PC-3 (cell line): ENCODE measurements around the gene SH2D3C. TPM values are rescaled to one million over a fixed set of nuclear protein-coding genes. Genes with fewer than 3 reads are reported as not detected.

Source experiments
- ATAC-seq: fragments of 200-7000 bp; cut with Tn5 transposase; 2 replicates; pipeline ENCODE4 v1.9.1; 2020; ENCODE audit warnings: mild to moderate bottlenecking, moderate library complexity
- BruUV-seq: library from RNA; stranded (reverse); fragments of 400-500 nt; replicated peaks from 2 replicates; lab custom pipeline; 2021; lab: Mats Ljungman, UMichigan
- CTCF ChIA-PET: fragments of 300-600 bp; sonication (Branson Sonifier 250); formaldehyde crosslinking; loops from one replicate; lab custom pipeline; 2022; ENCODE audit warnings: antibody characterized with exemption; lab: Charles Lee
- POLR2A ChIA-PET: fragments of 300-600 bp; sonication (Branson Sonifier 250); formaldehyde crosslinking; loops from one replicate; lab custom pipeline; 2022; ENCODE audit warnings: antibody characterized with exemption; ENCODE audit not compliant: unreplicated experiment; lab: Charles Lee
- DNase-seq: peaks from one replicate; pipeline ENCODE4 v3.0.0-alpha.2; 2015
- H2AFZ ChIP-seq: fragments of 300-600 bp; sonication (generic); 2 replicates; pipeline ENCODE4 v1.6.0; 2016; ENCODE audit warnings: antibody characterized with exemption, low read length
- H3F3A ChIP-seq: fragments of 300-600 bp; sonication (generic); one replicate; pipeline ENCODE4 v1.6.0; 2017; ENCODE audit warnings: antibody characterized with exemption, low read length, control low read depth, mild to moderate bottlenecking; ENCODE audit not compliant: unreplicated experiment
- H3K27ac ChIP-seq: fragments of 300-600 bp; sonication (generic); 2 replicates; pipeline ENCODE4 v1.5.1; 2016; ENCODE audit warnings: mild to moderate bottlenecking, low read length
- H3K27me3 ChIP-seq: fragments of 300-600 bp; sonication (generic); 2 replicates; pipeline ENCODE4 v1.6.1; 2016; ENCODE audit warnings: low read length, mixed read lengths
- H3K36me3 ChIP-seq: fragments of 300-600 bp; sonication (generic); 2 replicates; pipeline ENCODE4 v1.6.1; 2016; ENCODE audit warnings: low read depth, mixed run types, low read length, mixed read lengths
- H3K4me1 ChIP-seq: fragments of 300-600 bp; sonication (generic); 2 replicates; pipeline ENCODE4 v1.5.1; 2016; ENCODE audit warnings: low read length; ENCODE audit not compliant: insufficient read depth
- H3K4me2 ChIP-seq: fragments of 300-600 bp; sonication (generic); 2 replicates; pipeline ENCODE4 v1.6.0; 2016; ENCODE audit warnings: low read length
- H3K4me3 ChIP-seq: fragments of 300-600 bp; sonication (generic); 2 replicates; pipeline ENCODE4 v1.5.1; 2016; ENCODE audit warnings: mild to moderate bottlenecking, low read length, mixed read lengths
- H3K79me2 ChIP-seq: fragments of 300-600 bp; sonication (generic); 2 replicates; pipeline ENCODE4 v1.6.1; 2017; ENCODE audit warnings: low read length, mixed read lengths
- H3K9ac ChIP-seq: fragments of 300-600 bp; sonication (generic); 2 replicates; pipeline ENCODE4 v1.6.0; 2016; ENCODE audit warnings: mild to moderate bottlenecking, low read length
- H3K9me2 ChIP-seq: fragments of 300-600 bp; sonication (generic); replicated peaks from 2 replicates; pipeline ENCODE4 v1.6.1; 2016; ENCODE audit warnings: mixed run types, low read length, mixed read lengths
- H3K9me3 ChIP-seq: fragments of 300-600 bp; sonication (generic); 2 replicates; pipeline ENCODE4 v1.6.1; 2016; ENCODE audit warnings: low read length, mixed read lengths
- H4K20me1 ChIP-seq: fragments of 300-600 bp; sonication (generic); 2 replicates; pipeline ENCODE4 v1.6.1; 2016; ENCODE audit warnings: low read length, mixed read lengths
- EZH2 ChIP-seq: fragments of 300-600 bp; sonication (generic); IDR thresholded peaks from one replicate; pipeline ENCODE4 v1.6.1; 2017; ENCODE audit warnings: antibody characterized with exemption, mild to moderate bottlenecking, low read length; ENCODE audit not compliant: unreplicated experiment
- EZH2phosphoT487 ChIP-seq: fragments of 300-600 bp; sonication (generic); IDR thresholded peaks from 2 replicates; pipeline ENCODE4 v1.6.1; 2018; ENCODE audit warnings: mild to moderate bottlenecking, antibody characterized with exemption, low read length, borderline replicate concordance
- intact Hi-C: fragments of 100-400 bp; cut with micrococcal nuclease; formaldehyde crosslinking; loops from 2 replicates; pipeline ENCODE4 v1.9.0; 2023
- total RNA-seq: library from RNA; depleted of rRNA; stranded (reverse); fragments of >200 nt; gene quantifications from 2 replicates; pipeline ENCODE4 v1.2.3, GENCODE V29; 2014
- TF ChIP-seq, protein P1 (sequence below): fragments of 300-600 bp; sonication (generic); conservative IDR thresholded peaks from 2 replicates; pipeline ENCODE4 v1.5.1; 2017; ENCODE audit warnings: antibody characterized with exemption, low read depth, mild to moderate bottlenecking, low read length

SH2D3C gene
- total RNA-seq, 1 experiment from 2014 or later = 0.26 TPM

DNA sequence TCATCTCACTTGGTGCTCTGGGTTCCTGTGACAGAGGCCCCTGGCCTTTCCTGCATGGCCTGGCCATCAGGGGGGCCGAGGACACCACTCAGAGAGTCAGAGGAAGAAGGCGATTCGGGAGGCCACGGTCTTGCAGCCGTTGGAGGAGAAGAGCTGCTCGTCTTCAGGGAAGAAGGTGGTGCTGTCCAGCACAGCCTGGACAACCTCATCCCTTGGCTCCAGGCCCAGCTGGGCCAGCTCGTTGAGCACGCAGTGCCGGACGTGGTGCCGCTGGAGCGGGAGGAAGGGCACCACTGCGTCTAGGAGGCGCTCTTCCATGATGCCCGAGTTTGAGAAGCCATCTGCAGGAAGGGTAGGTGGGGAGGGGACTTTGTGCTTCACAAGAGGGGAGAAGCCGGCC is 46.5 kb downstream of the SH2D3C start:
- Histone ChIP-seq H4K20me1 (no peaks in the 10 kb centered on the region), H3K27me3 (no peaks in the 10 kb centered on the region), H3K9ac (no peak overlapping the region), H3K36me3 (no peaks in the 10 kb centered on the region), H3K4me2 (no peak overlapping the region), H3K27ac (no peak overlapping the region), H3F3A (no peaks in the 10 kb centered on the region), H3K9me3 (no peaks in the 10 kb centered on the region), H3K79me2 (no peaks in the 10 kb centered on the region), H2AFZ (no peak overlapping the region), H3K4me1 (peaks cover 8% of the 10 kb centered on the region), H3K4me3 (no peak overlapping the region), H3K9me2 (no peaks in the 10 kb centered on the region)
- no peak for DNase-seq
- ChIA-PET POLR2A (no interaction called here), CTCF (no interaction called here)
- ATAC-seq = no peak
- no TSS peak for BruUV-seq
- intact Hi-C loops = no loop called here
- no peak for TF ChIP-seq EZH2
- TF ChIP-seq, protein P1, sequence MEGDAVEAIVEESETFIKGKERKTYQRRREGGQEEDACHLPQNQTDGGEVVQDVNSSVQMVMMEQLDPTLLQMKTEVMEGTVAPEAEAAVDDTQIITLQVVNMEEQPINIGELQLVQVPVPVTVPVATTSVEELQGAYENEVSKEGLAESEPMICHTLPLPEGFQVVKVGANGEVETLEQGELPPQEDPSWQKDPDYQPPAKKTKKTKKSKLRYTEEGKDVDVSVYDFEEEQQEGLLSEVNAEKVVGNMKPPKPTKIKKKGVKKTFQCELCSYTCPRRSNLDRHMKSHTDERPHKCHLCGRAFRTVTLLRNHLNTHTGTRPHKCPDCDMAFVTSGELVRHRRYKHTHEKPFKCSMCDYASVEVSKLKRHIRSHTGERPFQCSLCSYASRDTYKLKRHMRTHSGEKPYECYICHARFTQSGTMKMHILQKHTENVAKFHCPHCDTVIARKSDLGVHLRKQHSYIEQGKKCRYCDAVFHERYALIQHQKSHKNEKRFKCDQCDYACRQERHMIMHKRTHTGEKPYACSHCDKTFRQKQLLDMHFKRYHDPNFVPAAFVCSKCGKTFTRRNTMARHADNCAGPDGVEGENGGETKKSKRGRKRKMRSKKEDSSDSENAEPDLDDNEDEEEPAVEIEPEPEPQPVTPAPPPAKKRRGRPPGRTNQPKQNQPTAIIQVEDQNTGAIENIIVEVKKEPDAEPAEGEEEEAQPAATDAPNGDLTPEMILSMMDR = no peak

DNA sequence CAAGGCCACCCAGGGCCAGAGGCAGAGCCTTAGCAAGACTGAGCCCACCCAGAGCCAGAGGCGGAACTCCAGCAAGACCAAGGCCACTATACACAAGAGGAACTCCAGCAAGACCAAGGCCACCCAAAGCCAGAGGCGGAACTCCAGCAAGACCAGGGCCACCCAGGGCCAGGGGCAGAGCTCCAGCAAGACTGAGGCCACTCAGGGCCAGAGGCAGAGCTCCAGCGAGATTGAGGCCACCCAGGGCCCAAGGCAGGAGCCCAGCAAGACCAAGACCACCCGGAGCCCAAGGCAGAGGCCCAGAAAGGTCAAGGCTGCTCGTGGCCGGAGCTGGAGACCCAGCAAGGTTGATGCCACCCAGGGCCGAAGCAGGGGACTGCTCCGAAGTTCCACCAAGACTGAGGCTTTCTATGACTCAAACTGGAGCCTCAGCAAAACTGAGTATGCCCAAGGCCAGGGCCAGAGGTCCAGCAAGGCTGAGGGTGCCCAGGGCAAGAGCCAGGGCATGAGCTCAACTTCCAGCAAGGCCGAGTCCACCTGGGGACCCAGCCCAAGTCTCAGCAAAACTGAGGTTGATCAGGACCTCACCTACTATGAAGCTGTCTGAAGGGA is 47.6 kb downstream of the SH2D3C start:
- H2AFZ ChIP-seq = no peak overlapping the region
- H3K4me3 ChIP-seq = no peak overlapping the region
- no peaks in the 10 kb centered on the region for H3K9me3 ChIP-seq
- POLR2A ChIA-PET = no interaction called here
- no peak overlapping the region for H3K4me2 ChIP-seq
- CTCF ChIA-PET = no interaction called here
- no peaks in the 10 kb centered on the region for H3K36me3 ChIP-seq
- H3K79me2 ChIP-seq = no peaks in the 10 kb centered on the region
- TF ChIP-seq, protein P1 = no peak
- TF ChIP-seq EZH2phosphoT487 (no peak), EZH2 (no peak)
- no peaks in the 10 kb centered on the region for H3K27me3 ChIP-seq
- no peaks in the 10 kb centered on the region for H3F3A ChIP-seq
- BruUV-seq = no TSS peak
- ATAC-seq (no peak), DNase-seq (no peak)
- intact Hi-C loops = no loop called here
- H3K27ac ChIP-seq = no peak overlapping the region
- H3K9ac ChIP-seq = no peak overlapping the region
- peaks cover 8% of the 10 kb centered on the region for H3K4me1 ChIP-seq
- H4K20me1 ChIP-seq = no peaks in the 10 kb centered on the region
- H3K9me2 ChIP-seq = no peaks in the 10 kb centered on the region

DNA sequence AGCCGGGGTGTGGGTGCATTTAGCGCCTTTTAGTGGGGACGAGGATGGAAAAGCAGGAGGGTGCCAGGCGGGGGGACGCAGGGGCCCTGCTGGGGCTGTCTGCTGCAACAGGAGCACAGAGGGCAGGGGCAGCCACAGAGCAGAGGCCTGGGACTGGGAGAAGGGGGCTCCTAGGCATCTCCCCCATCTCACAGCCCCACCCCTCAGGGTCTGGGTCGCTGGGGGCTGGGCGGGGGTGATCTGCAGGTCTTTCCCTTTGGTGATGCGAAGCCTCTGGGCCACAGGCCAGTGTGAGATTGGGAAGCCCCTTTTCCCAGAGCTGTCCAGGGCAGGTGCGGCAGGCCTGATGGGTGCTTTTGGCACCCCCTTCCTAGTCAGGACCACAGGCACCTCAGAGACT is 48.2 kb downstream of the SH2D3C start:
- H3K27me3 ChIP-seq = no peaks in the 10 kb centered on the region
- BruUV-seq = no TSS peak
- intact Hi-C loops = no loop called here
- no peak overlapping the region for H3K4me2 ChIP-seq
- H4K20me1 ChIP-seq = no peaks in the 10 kb centered on the region
- DNase-seq (no peak), ATAC-seq (no peak)
- no peak for TF ChIP-seq EZH2
- H3F3A ChIP-seq = no peaks in the 10 kb centered on the region
- no peak overlapping the region for H2AFZ ChIP-seq
- H3K27ac ChIP-seq = no peak overlapping the region
- no peaks in the 10 kb centered on the region for H3K36me3 ChIP-seq
- no peaks in the 10 kb centered on the region for H3K9me2 ChIP-seq
- no peak overlapping the region for H3K4me3 ChIP-seq
- H3K9ac ChIP-seq = no peak overlapping the region
- no peaks in the 10 kb centered on the region for H3K79me2 ChIP-seq
- H3K4me1 ChIP-seq = peaks cover 8% of the 10 kb centered on the region
- H3K9me3 ChIP-seq = no peaks in the 10 kb centered on the region
- CTCF ChIA-PET = no interaction called here
- POLR2A ChIA-PET = no interaction called here
